HT-29 (cell line): ENCODE measurements around the gene ARHGAP30. TPM values are rescaled to one million over a fixed set of nuclear protein-coding genes. Genes with fewer than 3 reads are reported as not detected.
"Not testable (repeated sequence)": the region's sequence is repeated elsewhere in the genome, so short reads cannot be mapped to it uniquely, and the experiment has no call there.

Experiments used
- DNase-seq: peaks from one replicate; pipeline ENCODE4 v3.0.0-alpha.2; 2015; ENCODE audit warnings: low spot score
- total RNA-seq: library from RNA; depleted of rRNA; stranded (reverse); fragments of >200 nt; shearing (Covaris generic); gene quantifications from 2 replicates; pipeline ENCODE4 v1.2.3, GENCODE V29; 2014; rRNA removed

Gene ARHGAP30
- 0.58 and 0.86 TPM in 2 replicates for total RNA-seq

- no peak for DNase-seq
These were observed at the start of gene ARHGAP30 for GRCh38 chr1:161069731-161070270. Gene ARHGAP30, minus strand, starts transcription at chr1:161069891. Its CDS starts 267 bp downstream, at chr1:161069624.

- DNase-seq, result peak; percentile 85
These were observed 48.3 kb upstream of the ARHGAP30 start, which contains the start of the genes NIT1 and PFDN2 for GRCh38 chr1:161117759-161118581. Gene NIT1, plus strand, starts transcription at chr1:161118105. Its CDS starts 72 bp downstream, at chr1:161118177. Gene PFDN2, minus strand, starts transcription at chr1:161118037. Its CDS starts 11 bp downstream, at chr1:161118026.

GRCh38 chr1:161115961-161116360, 46.3 kb upstream of the ARHGAP30 start:
- not testable (repeated sequence) for DNase-seq

GRCh38 chr1:161115132-161115711, 45.5 kb upstream of the ARHGAP30 start:
- peak; percentile 29 for DNase-seq

- no peak for DNase-seq
These were observed 44.9 kb upstream of the ARHGAP30 start for GRCh38 chr1:161114556-161114955.

GRCh38 chr1:161113915-161114314, 44.2 kb upstream of the ARHGAP30 start:
- no peak for DNase-seq

GRCh38 chr1:161111527-161111926, 41.8 kb upstream of the ARHGAP30 start:
- no peak for DNase-seq

- DNase-seq, result no peak
These were observed 41.4 kb upstream of the ARHGAP30 start for GRCh38 chr1:161111117-161111516.

GRCh38 chr1:161106431-161106830, 36.7 kb upstream of the ARHGAP30 start:
- DNase-seq, result no peak

GRCh38 chr1:161100556-161100955, 30.9 kb upstream of the ARHGAP30 start:
- DNase-seq, result no peak

GRCh38 chr1:161099090-161099802, 29.6 kb upstream of the ARHGAP30 start:
- DNase-seq, result no peak

- peak; percentile 91 for DNase-seq
These were observed 28.7 kb upstream of the ARHGAP30 start, which contains the start of gene KLHDC9 for GRCh38 chr1:161098210-161099068. Gene KLHDC9, plus strand, starts transcription at chr1:161098361. Its CDS starts 175 bp downstream, at chr1:161098536.

GRCh38 chr1:161096530-161096929, 26.8 kb upstream of the ARHGAP30 start:
- no peak for DNase-seq

GRCh38 chr1:161096015-161096414, 26.3 kb upstream of the ARHGAP30 start:
- DNase-seq, result no peak

- DNase-seq, result no peak
These were observed 25.5 kb upstream of the ARHGAP30 start for GRCh38 chr1:161095230-161095629.

GRCh38 chr1:161094481-161094880, 24.8 kb upstream of the ARHGAP30 start:
- DNase-seq, result no peak

GRCh38 chr1:161092621-161093028, 22.9 kb upstream of the ARHGAP30 start:
- no peak for DNase-seq

GRCh38 chr1:161091796-161092507, 22.3 kb upstream of the ARHGAP30 start:
- no peak for DNase-seq

- no peak for DNase-seq
These were observed 21.4 kb upstream of the ARHGAP30 start for GRCh38 chr1:161091093-161091492.

GRCh38 chr1:161090617-161091016, 20.9 kb upstream of the ARHGAP30 start:
- no peak for DNase-seq
